K562 (cell line): ENCODE data around the gene DNAI7. TPM values are rescaled to one million over a fixed set of nuclear protein-coding genes. Genes with fewer than 3 reads are reported as not detected.

ENCODE experiments used
- ARNT ChIP-seq, 2 experiments: fragments of 450-650 bp; IDR thresholded peaks; 2 replicates each; pipeline ENCODE4 v1.6.1; 2016; ENCODE audit warnings: mild to moderate bottlenecking in 1 of 2
- ATF1 ChIP-seq, 2 experiments: fragments of 450-650 bp in 1 of 2; IDR thresholded peaks; 2 replicates each; pipeline ENCODE4 v1.6.1; 2016; ENCODE audit warnings: missing compliant biosample characterization in 1 of 2, missing genetic modification characterization in 1 of 2
- CREB1 ChIP-seq, 2 experiments: sonication (generic) in 1 of 2; formaldehyde crosslinking in 1 of 2; IDR thresholded peaks; 2 replicates each; pipeline versions ENCODE4 v1.6.1 to v1.8.0; 2012 to 2022; ENCODE audit warnings: inconsistent platforms in 1 of 2, mild to moderate bottlenecking in 1 of 2, missing genetic modification reagents in 1 of 2, moderate library complexity in 1 of 2
- CTCFL ChIP-seq: IDR thresholded peaks from 2 replicates; pipeline ENCODE4 v1.6.1; 2011; ENCODE audit warnings: borderline replicate concordance, low read depth, mild to moderate bottlenecking, moderate library complexity, low read length; ENCODE audit not compliant: insufficient read depth, poor library complexity, severe bottlenecking
- FIP1L1 ChIP-seq: fragments of 200-400 bp; formaldehyde crosslinking; IDR thresholded peaks from 2 replicates; pipeline ENCODE4 v1.6.1; 2018; ENCODE audit warnings: mild to moderate bottlenecking, low read depth, low read length; ENCODE audit not compliant: poor library complexity, severe bottlenecking
- HBP1 ChIP-seq: fragments of 450-650 bp; formaldehyde crosslinking; IDR thresholded peaks from 2 replicates; pipeline ENCODE4 v1.4.0; 2022; ENCODE audit warnings: missing genetic modification characterization
- KDM2B ChIP-seq: fragments of 250-450 bp; sonication (Bioruptor Pico); IDR thresholded peaks from 2 replicates; pipeline ENCODE4 v1.8.0; 2021; ENCODE audit warnings: mild to moderate bottlenecking, moderate library complexity
- RBM17 ChIP-seq: fragments of 200-400 bp; formaldehyde crosslinking; IDR thresholded peaks from 2 replicates; pipeline ENCODE4 v1.6.1; 2017; ENCODE audit warnings: low read depth, mild to moderate bottlenecking, low read length, borderline replicate concordance
- RFX5 ChIP-seq: IDR thresholded peaks from 2 replicates; pipeline ENCODE4 v1.6.1; 2011; ENCODE audit warnings: low read depth, mild to moderate bottlenecking, improper control_type of control experiment, low read length
- U2AF2 ChIP-seq: fragments of 200-400 bp; formaldehyde crosslinking; optimal IDR thresholded peaks from 2 replicates; pipeline ENCODE3; 2017; ENCODE audit warnings: low read depth, mild to moderate bottlenecking, low read length
- ZNF12 ChIP-seq: sonication (generic); formaldehyde crosslinking; IDR thresholded peaks from 2 replicates; pipeline ENCODE4 v1.4.0; 2020; ENCODE audit warnings: mild to moderate bottlenecking, missing genetic modification reagents
- ZNF518B ChIP-seq: fragments of 250-450 bp; sonication (Bioruptor Pico); IDR thresholded peaks from 2 replicates; pipeline ENCODE4 v1.5.0; 2021; ENCODE audit warnings: mild to moderate bottlenecking, moderate library complexity
- ZNF79 ChIP-seq: fragments of 250-450 bp; sonication (Bioruptor Pico); IDR thresholded peaks from 2 replicates; pipeline ENCODE4 v1.4.0; 2020; ENCODE audit warnings: low read depth, mild to moderate bottlenecking, moderate library complexity
- polyA plus RNA-seq, 8 experiments: library from polyadenylated mRNA; depleted of rRNA in 4 of 8; stranded (reverse) in 5 of 8; unstranded in 3 of 8; fragments of >200 nt; fragmentation: Nextera tagmentation in 2 of 8; fragmentation: Illumina TruSeq in 1 of 8; extraction: Ambion mirVana in 2 of 8; extraction: Trizol in 1 of 8; gene quantifications; 2 replicates each; pipeline versions ENCODE4 v1.2.1 to v1.2.3, GENCODE V29; 2011 to 2014; ENCODE audit warnings: inconsistent platforms in 1 of 8, missing spikeins in 1 of 8
- total RNA-seq, 7 experiments: library from RNA; depleted of rRNA in 6 of 7; stranded (reverse); fragments of >200 nt in 6 of 7; fragmentation: Illumina TruSeq in 2 of 7; extraction: Trizol in 2 of 7; gene quantifications; 2 replicates each; pipeline versions ENCODE4 v1.2.1 to v1.2.3, GENCODE V29; 2011 to 2021; ENCODE audit warnings: low replicate concordance in 1 of 7
- TF ChIP-seq, protein P1 (sequence below): sonication (generic); formaldehyde crosslinking; IDR thresholded peaks from 2 replicates; pipeline ENCODE4 v1.9.0; 2022; ENCODE audit warnings: mild to moderate bottlenecking, missing genetic modification reagents
- TF ChIP-seq, protein P2 (sequence below): fragments of 450-650 bp; IDR thresholded peaks from 2 replicates; pipeline ENCODE4 v1.6.1; 2014; ENCODE audit warnings: low read depth, mild to moderate bottlenecking, moderate library complexity, borderline replicate concordance

DNAI7 gene
- total and polyA plus RNA-seq, 9 of the 15 experiments (the other 6 are each of a cell fraction or from before 2014, with no cell fraction given): 0.06 to 0.76 (median 0.17) TPM; not detected in 1

DNA sequence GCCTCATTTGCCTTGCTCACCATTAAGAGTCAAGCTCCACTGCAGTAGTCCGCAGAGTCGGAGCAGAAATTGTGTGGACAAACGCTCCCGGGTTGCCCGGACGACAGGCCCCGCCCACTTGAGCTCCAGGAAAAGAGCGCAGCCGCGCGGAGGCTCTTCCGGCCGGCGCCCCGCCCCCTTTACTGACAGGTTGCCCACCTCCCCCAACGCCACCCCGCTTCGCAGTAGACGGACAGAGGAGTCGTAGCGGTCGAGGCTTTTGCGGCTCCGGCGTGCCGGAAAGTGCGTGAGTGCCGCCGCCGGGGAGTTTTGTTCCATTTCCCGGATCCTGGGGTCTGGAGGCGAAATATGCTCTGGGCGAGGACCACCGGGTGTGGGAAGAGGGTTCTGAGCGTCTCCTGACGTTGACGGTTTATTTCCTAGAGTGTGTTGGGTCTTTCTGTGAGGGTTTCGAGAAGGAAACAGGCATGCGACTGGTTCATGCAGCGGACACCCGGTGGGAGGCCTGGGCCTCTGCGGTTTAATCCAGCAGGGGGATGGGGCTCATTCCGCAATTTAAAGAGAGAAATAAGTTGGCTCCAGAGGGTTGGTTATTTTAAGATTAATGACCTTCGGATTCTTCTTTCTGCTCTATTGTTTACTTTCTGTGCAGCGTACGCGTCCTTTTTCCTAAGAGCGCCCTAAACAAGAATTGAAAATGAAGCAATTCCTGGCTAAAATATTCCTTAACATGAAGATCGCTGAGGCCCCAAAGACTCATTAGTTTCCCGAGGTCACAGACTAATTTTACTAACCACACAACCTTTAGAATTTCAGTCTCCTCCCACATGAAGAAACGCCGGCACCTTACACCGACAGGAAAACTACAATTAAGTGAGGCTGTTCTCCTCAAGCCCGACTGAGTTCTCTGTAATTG is at the start of gene DNAI7, which contains the start of gene ETFRF1 (continued):
- TF ChIP-seq CREB1 (IDR thresholded peaks at IDR 0.05) (peak; percentile 55; the same call in 1 of the 2 replicates), CREB1 (CRISPR knock-in tag; IDR thresholded peaks at IDR 0.05) (0 out of 2 replicates have a peak, but pooled peaks have one; percentile 48), RBM17 (no peak), RFX5 (no peak), U2AF2 (no peak), CTCFL (no peak), ATF1 (CRISPR knock-in tag; IDR thresholded peaks at IDR 0.05) (no peak), ATF1 (tag; IDR thresholded peaks at IDR 0.05) (peak; percentile 69), HBP1 (CRISPR knock-in tag) (no peak), ZNF518B (CRISPR knock-in tag) (no peak), FIP1L1 (no peak), ARNT (IDR thresholded peaks at IDR 0.05) (0 out of 4 replicates have a peak, but pooled peaks have one; percentile 52 to 61), ZNF12 (CRISPR knock-in tag) (no peak), ZNF79 (CRISPR knock-in tag) (no peak), KDM2B (CRISPR knock-in tag) (no peak)
- TF ChIP-seq, protein P1, sequence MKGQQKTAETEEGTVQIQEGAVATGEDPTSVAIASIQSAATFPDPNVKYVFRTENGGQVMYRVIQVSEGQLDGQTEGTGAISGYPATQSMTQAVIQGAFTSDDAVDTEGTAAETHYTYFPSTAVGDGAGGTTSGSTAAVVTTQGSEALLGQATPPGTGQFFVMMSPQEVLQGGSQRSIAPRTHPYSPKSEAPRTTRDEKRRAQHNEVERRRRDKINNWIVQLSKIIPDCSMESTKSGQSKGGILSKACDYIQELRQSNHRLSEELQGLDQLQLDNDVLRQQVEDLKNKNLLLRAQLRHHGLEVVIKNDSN (CRISPR knock-in tag): no peak
- TF ChIP-seq, protein P2, sequence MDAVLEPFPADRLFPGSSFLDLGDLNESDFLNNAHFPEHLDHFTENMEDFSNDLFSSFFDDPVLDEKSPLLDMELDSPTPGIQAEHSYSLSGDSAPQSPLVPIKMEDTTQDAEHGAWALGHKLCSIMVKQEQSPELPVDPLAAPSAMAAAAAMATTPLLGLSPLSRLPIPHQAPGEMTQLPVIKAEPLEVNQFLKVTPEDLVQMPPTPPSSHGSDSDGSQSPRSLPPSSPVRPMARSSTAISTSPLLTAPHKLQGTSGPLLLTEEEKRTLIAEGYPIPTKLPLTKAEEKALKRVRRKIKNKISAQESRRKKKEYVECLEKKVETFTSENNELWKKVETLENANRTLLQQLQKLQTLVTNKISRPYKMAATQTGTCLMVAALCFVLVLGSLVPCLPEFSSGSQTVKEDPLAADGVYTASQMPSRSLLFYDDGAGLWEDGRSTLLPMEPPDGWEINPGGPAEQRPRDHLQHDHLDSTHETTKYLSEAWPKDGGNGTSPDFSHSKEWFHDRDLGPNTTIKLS: no peak
